Keratinocyte (primary cell): Measurements from ENCODE around the gene CAD. TPM values are rescaled to one million over a fixed set of nuclear protein-coding genes. Genes with fewer than 3 reads are reported as not detected.
"Not testable (repeated sequence)": the region's sequence is repeated elsewhere in the genome, so short reads cannot be mapped to it uniquely, and the experiment has no call there.

Source experiments
- DNase-seq: peaks from one replicate; pipeline ENCODE4 v3.0.0-alpha.2; 2011; ENCODE audit warnings: low read depth, missing footprints, low spot score
- FAIRE-seq: peaks from 2 replicates; lab custom pipeline; 2011; peaks lifted over from hg19 to GRCh38; lab: Jason Lieb, UNC
- H2AFZ ChIP-seq: 2 replicates; pipeline ENCODE4 v1.6.0; 2012; ENCODE audit warnings: low read length, control low read depth, inconsistent platforms; ENCODE audit not compliant: control insufficient read depth
- H3K27ac ChIP-seq: 2 replicates; pipeline ENCODE4 v1.5.1; 2011; ENCODE audit warnings: low read length; ENCODE audit not compliant: control insufficient read depth, insufficient read depth
- H3K27me3 ChIP-seq: 3 replicates; pipeline ENCODE4 v1.6.0; 2011; ENCODE audit warnings: low read length; ENCODE audit not compliant: control insufficient read depth, insufficient read depth; ENCODE audit errors: extremely low read depth
- H3K36me3 ChIP-seq, 2 experiments: 2 replicates in 1 of 2; 3 replicates in 1 of 2; pipeline ENCODE4 v1.5.1; 2011; ENCODE audit warnings: low read length in 2 of 2, mild to moderate bottlenecking in 1 of 2; ENCODE audit not compliant: control insufficient read depth in 2 of 2, insufficient read depth in 2 of 2; ENCODE audit errors: extremely low read depth in 1 of 2
- H3K4me1 ChIP-seq: 3 replicates; pipeline ENCODE4 v1.5.1; 2011; ENCODE audit warnings: low read length; ENCODE audit not compliant: control insufficient read depth, insufficient read depth; ENCODE audit errors: extremely low read depth
- H3K4me2 ChIP-seq: 3 replicates; pipeline ENCODE4 v1.6.0; 2011; ENCODE audit warnings: low read depth, low read length; ENCODE audit not compliant: control insufficient read depth, insufficient read depth; ENCODE audit errors: extremely low read depth
- H3K4me3 ChIP-seq, 3 experiments: fragments of 200-600 bp in 1 of 3; sonication (generic) in 1 of 3; 2 replicates in 2 of 3; 3 replicates in 1 of 3; pipeline ENCODE4 v1.5.1; 2011 to 2016; ENCODE audit warnings: low read length in 3 of 3, mild to moderate bottlenecking in 3 of 3, control low read depth in 2 of 3, inconsistent platforms in 1 of 3, low read depth in 1 of 3, mixed read lengths in 1 of 3, mixed run types in 1 of 3, moderate library complexity in 1 of 3; ENCODE audit not compliant: control insufficient read depth in 2 of 3, insufficient read depth in 2 of 3; ENCODE audit errors: extremely low read depth in 1 of 3
- H3K79me2 ChIP-seq: 2 replicates; pipeline ENCODE4 v1.6.0; 2012; ENCODE audit warnings: low read length; ENCODE audit not compliant: control insufficient read depth, insufficient read depth
- H3K9ac ChIP-seq: 3 replicates; pipeline ENCODE4 v1.6.0; 2011; ENCODE audit warnings: low read length; ENCODE audit not compliant: control insufficient read depth, insufficient read depth; ENCODE audit errors: extremely low read depth
- H3K9me1 ChIP-seq: 3 replicates; pipeline ENCODE4 v1.6.0; 2011; ENCODE audit warnings: low read length; ENCODE audit not compliant: control insufficient read depth, insufficient read depth; ENCODE audit errors: extremely low read depth
- H3K9me3 ChIP-seq: 2 replicates; pipeline ENCODE4 v1.5.1; 2012; ENCODE audit warnings: low read depth, low read length; ENCODE audit not compliant: control insufficient read depth
- H4K20me1 ChIP-seq: 3 replicates; pipeline ENCODE4 v1.6.0; 2011; ENCODE audit warnings: low read length; ENCODE audit not compliant: control insufficient read depth, insufficient read depth; ENCODE audit errors: extremely low read depth
- EZH2 ChIP-seq: IDR thresholded peaks from one replicate; pipeline ENCODE4 v1.6.1; 2012; ENCODE audit warnings: inconsistent platforms, mild to moderate bottlenecking, low read length, moderate library complexity
- dilution Hi-C: fragments of 300-500 bp; cut with MboI; formaldehyde crosslinking; loops from one replicate; pipeline ENCODE4 v1.7.0; 2020; ENCODE audit warnings: low sequenced_read_pairs; ENCODE audit not compliant: extremely low pct_ligation_motif_present
- polyA plus RNA-seq, 5 experiments: library from polyadenylated mRNA; depleted of rRNA in 3 of 5; stranded (reverse) in 3 of 5; stranded (forward) in 1 of 5; unstranded in 1 of 5; fragments of >200 nt; gene quantifications; 1 replicate in 1 of 5; 2 replicates in 3 of 5; 3 replicates in 1 of 5; pipeline versions ENCODE4 v1.2.1 to v1.2.3, GENCODE V29; 2011 to 2012; ENCODE audit warnings: missing spikeins in 2 of 5, low read depth in 1 of 5, low replicate concordance in 1 of 5
- TF ChIP-seq, protein P1 (sequence below), 3 experiments: IDR thresholded peaks in 1 of 3; conservative IDR thresholded peaks in 1 of 3; optimal IDR thresholded peaks in 1 of 3; 2 replicates in 2 of 3; 3 replicates in 1 of 3; pipeline versions ENCODE3 to v1.5.1; 2011; ENCODE audit warnings: low read length in 3 of 3, mild to moderate bottlenecking in 3 of 3, moderate library complexity in 2 of 3, control low read depth in 1 of 3, inconsistent platforms in 1 of 3; ENCODE audit not compliant: insufficient read depth in 2 of 3; ENCODE audit errors: extremely low read depth in 1 of 3

Gene CAD
- polyA plus RNA-seq, 1 donor (not counting 4 experiments of a cell fraction or from before 2014, with no cell fraction given) = 21.0 TPM

DNA sequence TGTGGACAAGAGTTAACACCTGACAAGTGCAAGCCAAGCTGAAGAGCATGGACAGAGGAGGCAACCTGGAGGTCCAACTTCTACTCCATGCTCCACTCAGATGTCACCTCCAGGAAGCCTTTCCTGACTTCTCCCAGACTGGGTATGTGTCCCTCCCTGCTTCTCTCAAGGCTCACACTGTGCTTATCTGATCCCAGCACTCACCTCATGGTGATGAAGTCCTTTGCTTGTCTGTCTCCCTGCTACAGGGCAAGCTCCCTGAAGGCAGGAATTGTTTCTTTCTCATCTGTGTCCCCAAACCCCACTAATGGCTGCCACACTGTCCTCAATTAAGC lies 48.3 kb downstream of the CAD start:
- DNase-seq = no peak
- dilution Hi-C loops = no loop called here
- TF ChIP-seq, protein P1, sequence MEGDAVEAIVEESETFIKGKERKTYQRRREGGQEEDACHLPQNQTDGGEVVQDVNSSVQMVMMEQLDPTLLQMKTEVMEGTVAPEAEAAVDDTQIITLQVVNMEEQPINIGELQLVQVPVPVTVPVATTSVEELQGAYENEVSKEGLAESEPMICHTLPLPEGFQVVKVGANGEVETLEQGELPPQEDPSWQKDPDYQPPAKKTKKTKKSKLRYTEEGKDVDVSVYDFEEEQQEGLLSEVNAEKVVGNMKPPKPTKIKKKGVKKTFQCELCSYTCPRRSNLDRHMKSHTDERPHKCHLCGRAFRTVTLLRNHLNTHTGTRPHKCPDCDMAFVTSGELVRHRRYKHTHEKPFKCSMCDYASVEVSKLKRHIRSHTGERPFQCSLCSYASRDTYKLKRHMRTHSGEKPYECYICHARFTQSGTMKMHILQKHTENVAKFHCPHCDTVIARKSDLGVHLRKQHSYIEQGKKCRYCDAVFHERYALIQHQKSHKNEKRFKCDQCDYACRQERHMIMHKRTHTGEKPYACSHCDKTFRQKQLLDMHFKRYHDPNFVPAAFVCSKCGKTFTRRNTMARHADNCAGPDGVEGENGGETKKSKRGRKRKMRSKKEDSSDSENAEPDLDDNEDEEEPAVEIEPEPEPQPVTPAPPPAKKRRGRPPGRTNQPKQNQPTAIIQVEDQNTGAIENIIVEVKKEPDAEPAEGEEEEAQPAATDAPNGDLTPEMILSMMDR (optimal IDR thresholded peaks at IDR 0.05 in 1 of 3, IDR thresholded peaks at IDR 0.05 in 1 of 3, conservative IDR thresholded peaks at IDR 0.05 in 1 of 3; ENCODE audit: extremely low read depth in 1 of 3, insufficient read depth in 2 of 3, low read length in 3 of 3) = no peak
- no peak for TF ChIP-seq EZH2
- H3K27ac ChIP-seq = no peak overlapping the region
- no peak for FAIRE-seq
- H2AFZ ChIP-seq = no peak overlapping the region
- H3K27me3 ChIP-seq = peaks cover 61% of the 10 kb centered on the region
- H4K20me1 ChIP-seq = peaks cover 2% of the 10 kb centered on the region
- H3K4me1 ChIP-seq = peaks cover 14% of the 10 kb centered on the region
- H3K4me3 ChIP-seq = no peak overlapping the region
- H3K9ac ChIP-seq = no peak overlapping the region
- H3K9me1 ChIP-seq = no peaks in the 10 kb centered on the region
- H3K9me3 ChIP-seq = no peaks in the 10 kb centered on the region
- H3K79me2 ChIP-seq = no peaks in the 10 kb centered on the region
- no peaks in the 10 kb centered on the region for H3K36me3 ChIP-seq
- no peak overlapping the region for H3K4me2 ChIP-seq

DNA sequence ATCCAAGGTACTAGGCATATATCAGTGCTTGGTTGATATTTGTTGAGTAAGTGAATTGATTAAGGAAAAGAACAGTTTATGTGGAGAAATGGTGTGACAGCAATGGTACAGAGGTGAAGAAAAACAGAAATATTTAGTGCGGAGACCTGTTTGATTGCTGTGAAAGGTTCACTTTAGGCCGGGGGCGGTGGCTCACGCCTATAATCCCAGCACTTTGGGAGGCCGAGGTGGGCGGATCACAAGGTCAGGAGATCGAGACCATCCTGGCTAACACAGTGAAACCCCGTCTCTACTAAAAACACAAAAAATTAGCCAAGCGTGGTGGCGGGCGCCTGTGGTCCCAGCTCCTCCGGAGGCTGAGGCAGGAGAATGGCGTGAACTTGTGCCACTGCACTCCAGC lies 51.1 kb downstream of the CAD start:
- H3K9ac ChIP-seq, H3K4me3 ChIP-seq, H3K27ac ChIP-seq, H3K9me3 ChIP-seq, H4K20me1 ChIP-seq, H3K4me2 ChIP-seq, dilution Hi-C loops, H3K79me2 ChIP-seq, H3K36me3 ChIP-seq, DNase-seq, FAIRE-seq, H3K4me1 ChIP-seq, H2AFZ ChIP-seq, H3K9me1 ChIP-seq: not testable (repeated sequence)
- peaks cover 33% of the 10 kb centered on the region for H3K27me3 ChIP-seq

DNA sequence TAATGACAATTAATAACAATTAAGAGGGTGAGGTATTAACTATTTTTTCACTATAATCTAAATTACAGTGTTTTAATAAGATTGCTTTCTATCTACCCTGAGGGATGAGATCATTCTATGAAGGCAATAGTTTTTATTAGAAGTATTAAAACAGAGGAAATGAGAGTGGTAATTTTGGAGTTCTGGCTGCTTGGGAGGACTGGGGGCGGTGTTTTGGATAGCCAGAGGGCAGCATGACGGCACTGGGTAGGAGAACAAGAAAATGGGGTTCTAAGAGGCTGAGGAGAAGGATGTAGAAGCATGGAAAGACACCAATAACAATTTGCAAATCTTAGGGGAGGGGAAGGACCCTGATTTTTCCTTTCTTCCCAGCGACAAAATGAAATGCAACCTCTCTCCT lies 53.0 kb downstream of the CAD start:
- Histone ChIP-seq H3K79me2 (no peaks in the 10 kb centered on the region), H3K9me1 (no peaks in the 10 kb centered on the region), H3K4me2 (no peak overlapping the region), H3K36me3 (no peaks in the 10 kb centered on the region), H2AFZ (no peak overlapping the region), H4K20me1 (no peaks in the 10 kb centered on the region), H3K4me3 (no peak overlapping the region), H3K9me3 (no peaks in the 10 kb centered on the region), H3K27ac (no peak overlapping the region), H3K4me1 (no peaks in the 10 kb centered on the region), H3K27me3 (peaks cover 16% of the 10 kb centered on the region), H3K9ac (no peak overlapping the region)
- no peak for DNase-seq
- TF ChIP-seq, protein P1 (optimal IDR thresholded peaks at IDR 0.05 in 1 of 3, IDR thresholded peaks at IDR 0.05 in 1 of 3, conservative IDR thresholded peaks at IDR 0.05 in 1 of 3; ENCODE audit: extremely low read depth in 1 of 3, insufficient read depth in 2 of 3, low read length in 3 of 3) = no peak
- TF ChIP-seq EZH2 = no peak
- no peak for FAIRE-seq
- dilution Hi-C loops = no loop called here
